ENCODE results near the gene VEGFB.
A peak's percentile ranks its signal among the peaks of the same experiment; 100 is the strongest.

Gene VEGFB

DNA sequence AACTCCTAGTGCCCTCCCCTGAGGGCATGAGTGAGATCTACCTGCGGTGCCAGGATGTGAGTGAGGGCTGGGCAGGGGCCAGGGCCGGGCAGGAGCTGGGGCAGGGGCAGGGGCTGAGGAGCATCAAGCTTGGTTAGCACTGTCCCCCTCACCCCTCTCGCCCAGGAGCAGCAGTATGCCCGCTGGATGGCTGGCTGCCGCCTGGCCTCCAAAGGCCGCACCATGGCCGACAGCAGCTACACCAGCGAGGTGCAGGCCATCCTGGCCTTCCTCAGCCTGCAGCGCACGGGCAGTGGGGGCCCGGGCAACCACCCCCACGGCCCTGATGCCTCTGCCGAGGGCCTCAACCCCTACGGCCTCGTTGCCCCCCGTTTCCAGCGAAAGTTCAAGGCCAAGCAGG, 14.1 kb upstream of the VEGFB start:
- DNase-seq (ENCODE audit: low read depth, low spot score): no peak
- in situ Hi-C loops (cut with HindIII; ENCODE audit: low sequenced_read_pairs): no loop called here
- TF ChIP-seq, protein P1, sequence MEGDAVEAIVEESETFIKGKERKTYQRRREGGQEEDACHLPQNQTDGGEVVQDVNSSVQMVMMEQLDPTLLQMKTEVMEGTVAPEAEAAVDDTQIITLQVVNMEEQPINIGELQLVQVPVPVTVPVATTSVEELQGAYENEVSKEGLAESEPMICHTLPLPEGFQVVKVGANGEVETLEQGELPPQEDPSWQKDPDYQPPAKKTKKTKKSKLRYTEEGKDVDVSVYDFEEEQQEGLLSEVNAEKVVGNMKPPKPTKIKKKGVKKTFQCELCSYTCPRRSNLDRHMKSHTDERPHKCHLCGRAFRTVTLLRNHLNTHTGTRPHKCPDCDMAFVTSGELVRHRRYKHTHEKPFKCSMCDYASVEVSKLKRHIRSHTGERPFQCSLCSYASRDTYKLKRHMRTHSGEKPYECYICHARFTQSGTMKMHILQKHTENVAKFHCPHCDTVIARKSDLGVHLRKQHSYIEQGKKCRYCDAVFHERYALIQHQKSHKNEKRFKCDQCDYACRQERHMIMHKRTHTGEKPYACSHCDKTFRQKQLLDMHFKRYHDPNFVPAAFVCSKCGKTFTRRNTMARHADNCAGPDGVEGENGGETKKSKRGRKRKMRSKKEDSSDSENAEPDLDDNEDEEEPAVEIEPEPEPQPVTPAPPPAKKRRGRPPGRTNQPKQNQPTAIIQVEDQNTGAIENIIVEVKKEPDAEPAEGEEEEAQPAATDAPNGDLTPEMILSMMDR (IDR thresholded peaks at IDR 0.05; ENCODE audit: low read depth, low read length): no peak
- H3K4me3 ChIP-seq (ENCODE audit: low read depth, low read length): no peak overlapping the region

DNA sequence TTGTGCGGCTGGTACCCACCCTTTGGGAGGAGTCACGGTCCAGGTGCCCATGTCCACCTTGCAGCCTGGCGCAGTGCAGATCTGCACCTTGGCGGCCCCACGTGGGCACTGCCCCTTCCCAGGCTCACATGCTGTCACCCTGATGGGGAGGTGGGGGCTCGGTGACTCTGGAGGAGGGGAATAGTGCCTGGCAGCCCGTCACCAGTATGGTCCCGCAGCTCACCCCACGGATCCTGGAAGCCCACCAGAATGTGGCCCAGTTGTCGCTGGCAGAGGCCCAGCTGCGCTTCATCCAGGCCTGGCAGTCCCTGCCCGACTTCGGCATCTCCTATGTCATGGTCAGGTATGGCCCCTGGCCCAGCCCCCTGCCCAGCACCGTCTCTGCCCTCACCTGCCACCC, 13.6 kb upstream of the VEGFB start:
- TF ChIP-seq, protein P1 (IDR thresholded peaks at IDR 0.05; ENCODE audit: low read depth, low read length): no peak
- in situ Hi-C loops (cut with HindIII; ENCODE audit: low sequenced_read_pairs): no loop called here
- DNase-seq (ENCODE audit: low read depth, low spot score): no peak
- H3K4me3 ChIP-seq (ENCODE audit: low read depth, low read length): no peak overlapping the region

DNA sequence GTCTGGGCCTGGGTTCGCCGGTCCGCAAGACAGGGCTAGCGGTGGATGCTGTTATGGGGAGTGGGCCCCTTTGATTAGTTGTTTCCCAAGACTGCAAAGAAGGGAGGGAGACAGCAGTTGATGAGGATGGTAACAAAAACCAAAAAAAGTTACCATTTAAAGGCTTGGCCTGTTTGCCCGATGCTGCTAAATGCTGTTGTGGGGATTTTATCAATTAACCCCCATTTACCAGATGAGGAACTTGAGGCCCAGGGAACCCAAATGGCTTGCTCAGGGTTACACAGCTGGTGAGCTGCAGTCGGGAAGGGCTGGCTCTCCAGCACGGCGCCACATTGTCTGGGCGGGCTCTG, 11.8 kb upstream of the VEGFB start:
- TF ChIP-seq, protein P1 (IDR thresholded peaks at IDR 0.05; ENCODE audit: low read depth, low read length): no peak
- no peak overlapping the region for H3K4me3 ChIP-seq (ENCODE audit: low read depth, low read length)
- DNase-seq (ENCODE audit: low read depth, low spot score): no peak
- in situ Hi-C loops (cut with HindIII; ENCODE audit: low sequenced_read_pairs): no loop called here

DNA sequence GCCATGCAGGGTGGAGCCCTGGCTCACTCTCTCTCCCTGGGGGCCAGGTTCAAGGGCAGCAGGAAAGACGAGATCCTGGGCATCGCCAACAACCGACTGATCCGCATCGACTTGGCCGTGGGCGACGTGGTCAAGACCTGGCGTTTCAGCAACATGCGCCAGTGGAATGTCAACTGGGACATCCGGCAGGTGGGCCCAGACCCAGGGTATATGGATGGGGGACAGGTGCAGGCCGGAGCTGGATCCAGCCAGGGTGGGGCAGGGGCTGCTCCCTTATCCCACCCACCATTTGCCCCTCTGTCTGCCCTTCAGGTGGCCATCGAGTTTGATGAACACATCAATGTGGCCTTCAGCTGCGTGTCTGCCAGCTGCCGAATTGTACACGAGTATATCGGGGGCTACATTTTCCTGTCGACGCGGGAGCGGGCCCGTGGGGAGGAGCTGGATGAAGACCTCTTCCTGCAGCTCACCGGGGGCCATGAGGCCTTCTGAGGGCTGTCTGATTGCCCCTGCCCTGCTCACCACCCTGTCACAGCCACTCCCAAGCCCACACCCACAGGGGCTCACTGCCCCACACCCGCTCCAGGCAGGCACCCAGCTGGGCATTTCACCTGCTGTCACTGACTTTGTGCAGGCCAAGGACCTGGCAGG, 11.3 kb upstream of the VEGFB start:
- DNase-seq (ENCODE audit: low read depth, low spot score): no peak
- no peak overlapping the region for H3K4me3 ChIP-seq (ENCODE audit: low read depth, low read length)
- in situ Hi-C loops (cut with HindIII; ENCODE audit: low sequenced_read_pairs): no loop called here
- TF ChIP-seq, protein P1 (IDR thresholded peaks at IDR 0.05; ENCODE audit: low read depth, low read length): no peak

DNA sequence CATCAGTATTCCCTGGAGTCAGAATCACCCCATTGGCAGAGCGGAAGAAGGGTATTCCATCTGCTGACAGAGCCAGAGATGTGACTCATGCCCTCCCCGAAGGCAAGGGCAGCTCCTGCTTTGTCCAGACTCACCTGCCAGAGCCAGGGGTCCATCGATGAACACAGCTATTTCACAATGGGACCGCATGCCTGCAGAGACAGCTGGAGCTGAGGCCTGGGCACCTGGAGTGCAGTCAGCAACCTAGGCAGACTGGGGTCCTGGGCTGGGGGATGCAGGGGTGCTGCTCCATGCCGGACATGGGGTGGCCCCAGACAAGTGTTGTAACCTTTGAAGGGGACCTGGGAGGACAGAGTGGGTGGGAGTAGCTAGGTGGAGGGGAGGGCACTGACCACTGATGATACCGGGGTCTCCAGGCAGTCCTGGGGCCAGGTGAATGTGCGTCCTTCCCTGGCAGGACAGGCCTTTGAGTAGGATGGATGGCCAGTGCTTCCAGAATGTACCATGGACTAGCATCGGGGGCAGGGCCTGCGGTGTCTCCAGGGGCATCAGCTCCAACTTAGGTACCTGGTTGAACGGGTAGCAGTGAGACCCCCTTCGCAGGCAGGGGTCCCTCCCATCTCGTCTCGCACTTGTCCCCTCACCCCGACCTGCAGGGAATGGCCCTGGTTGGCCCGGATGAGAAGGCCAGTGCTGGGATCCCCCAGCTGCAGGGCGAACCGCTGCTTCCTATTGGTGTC, 10.1 kb upstream of the VEGFB start:
- TF ChIP-seq, protein P1 (IDR thresholded peaks at IDR 0.05; ENCODE audit: low read depth, low read length): no peak
- DNase-seq (ENCODE audit: low read depth, low spot score): no peak
- in situ Hi-C loops (cut with HindIII; ENCODE audit: low sequenced_read_pairs): no loop called here
- H3K4me3 ChIP-seq (ENCODE audit: low read depth, low read length): no peak overlapping the region

DNA sequence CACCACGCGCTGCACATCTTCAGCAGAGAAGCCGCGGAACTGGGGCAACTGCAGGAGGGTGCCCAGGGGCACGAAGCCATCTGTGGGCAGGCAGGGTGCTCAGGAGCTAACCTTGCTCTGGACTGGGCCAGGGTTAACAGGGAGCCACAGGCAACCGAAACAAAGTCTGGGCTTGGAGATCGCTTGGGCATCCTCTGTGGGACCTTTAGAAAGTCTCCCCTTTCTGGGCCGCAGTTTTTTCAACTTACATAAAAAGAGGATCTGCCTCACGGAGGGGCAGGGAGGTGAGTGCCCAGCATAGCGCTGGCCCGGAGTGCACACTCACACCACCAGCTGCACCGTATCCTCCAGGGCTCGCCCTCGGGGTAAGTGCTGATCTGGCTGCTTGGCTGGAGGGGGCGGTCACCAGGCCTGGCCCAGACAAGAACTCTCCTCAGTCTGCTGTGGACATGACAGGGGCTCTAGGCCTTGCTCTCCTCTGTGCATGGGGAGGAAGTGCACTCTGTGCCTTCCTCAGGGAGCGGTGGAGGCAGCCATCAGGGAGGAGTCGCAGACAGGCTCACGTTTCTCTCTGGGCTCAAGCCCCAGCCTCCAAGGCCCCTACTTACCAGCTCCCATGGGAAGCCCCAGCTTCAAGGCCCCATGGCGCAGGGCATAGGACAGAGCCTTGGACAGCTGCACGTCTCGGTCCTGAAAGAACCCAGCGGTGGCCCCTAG, 9.3 kb upstream of the VEGFB start:
- no peak for DNase-seq (ENCODE audit: low read depth, low spot score)
- TF ChIP-seq, protein P1 (IDR thresholded peaks at IDR 0.05; ENCODE audit: low read depth, low read length): no peak
- peak overlapping the region; percentile 80 for H3K4me3 ChIP-seq (ENCODE audit: low read depth, low read length)
- in situ Hi-C loops (cut with HindIII; ENCODE audit: low sequenced_read_pairs): no loop called here

Measured in astrocyte of the spinal cord (primary cell).